GM21825 (cell line): ENCODE data around the gene DESI1.
A peak's percentile ranks its signal among the peaks of the same experiment; 100 is the strongest.
"Not testable (repeated sequence)": the region's sequence is repeated elsewhere in the genome, so short reads cannot be mapped to it uniquely, and the experiment has no call there.

Experiments
- ATAC-seq: cut with Tn5 transposase; IDR thresholded peaks from one replicate; pipeline ENCODE4 v1.9.1; 2021; ENCODE audit warnings: mild to moderate bottlenecking, moderate library complexity; ENCODE audit not compliant: unreplicated experiment

DESI1 gene

GRCh38 chr22:41636467-41636866, 15.6 kb upstream of the DESI1 start:
- ATAC-seq, result no peak

- ATAC-seq, result not testable (repeated sequence)
These were observed 13.8 kb upstream of the DESI1 start for GRCh38 chr22:41634610-41635009.

- not testable (repeated sequence) for ATAC-seq
These were observed 10.8 kb upstream of the DESI1 start for GRCh38 chr22:41631615-41632014.

DNA sequence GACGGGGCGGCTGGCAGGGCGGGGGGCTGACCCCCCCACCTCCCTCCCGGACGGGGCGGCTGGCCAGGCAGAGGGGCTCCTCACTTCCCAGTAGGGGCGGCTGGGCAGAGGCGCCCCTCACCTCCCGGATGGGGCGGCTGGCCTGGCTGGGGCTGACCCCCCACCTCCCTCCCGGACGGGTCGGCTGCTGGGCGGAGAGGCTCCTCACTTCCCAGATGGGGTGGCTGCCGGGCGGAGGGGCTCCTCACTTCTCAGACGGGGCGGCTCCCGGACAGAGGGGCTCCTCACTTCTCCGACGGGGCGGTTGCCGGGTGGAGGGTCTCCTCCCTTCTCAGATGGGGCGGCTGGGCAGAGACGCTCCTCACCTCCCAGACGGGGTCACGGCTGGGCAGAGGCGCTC, 10.3 kb upstream of the DESI1 start:
- ATAC-seq, result not testable (repeated sequence)

DNA sequence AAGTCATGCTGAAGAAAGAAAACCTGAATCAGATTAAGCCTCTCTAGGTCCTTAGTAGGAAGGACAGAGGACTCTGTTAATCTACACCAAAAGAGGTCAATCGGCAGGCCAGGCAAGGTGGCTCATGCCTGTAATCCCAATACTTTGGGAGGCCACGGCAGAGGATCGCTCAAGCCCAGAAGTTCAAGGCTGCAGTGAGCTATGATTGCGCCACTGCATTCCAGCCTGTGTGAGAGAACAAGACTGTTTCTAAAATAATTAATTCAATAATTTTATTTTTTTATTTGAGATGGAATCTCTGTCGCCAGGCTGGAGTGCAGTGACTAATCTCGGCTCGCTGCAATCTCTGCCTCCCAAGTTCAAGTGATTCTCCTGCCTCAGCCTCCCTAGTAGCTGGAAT, 4.7 kb upstream of the DESI1 start:
- ATAC-seq, result no peak

- no peak for ATAC-seq
These were observed 1.0 kb upstream of the DESI1 start for GRCh38 chr22:41621911-41622179.

DNA sequence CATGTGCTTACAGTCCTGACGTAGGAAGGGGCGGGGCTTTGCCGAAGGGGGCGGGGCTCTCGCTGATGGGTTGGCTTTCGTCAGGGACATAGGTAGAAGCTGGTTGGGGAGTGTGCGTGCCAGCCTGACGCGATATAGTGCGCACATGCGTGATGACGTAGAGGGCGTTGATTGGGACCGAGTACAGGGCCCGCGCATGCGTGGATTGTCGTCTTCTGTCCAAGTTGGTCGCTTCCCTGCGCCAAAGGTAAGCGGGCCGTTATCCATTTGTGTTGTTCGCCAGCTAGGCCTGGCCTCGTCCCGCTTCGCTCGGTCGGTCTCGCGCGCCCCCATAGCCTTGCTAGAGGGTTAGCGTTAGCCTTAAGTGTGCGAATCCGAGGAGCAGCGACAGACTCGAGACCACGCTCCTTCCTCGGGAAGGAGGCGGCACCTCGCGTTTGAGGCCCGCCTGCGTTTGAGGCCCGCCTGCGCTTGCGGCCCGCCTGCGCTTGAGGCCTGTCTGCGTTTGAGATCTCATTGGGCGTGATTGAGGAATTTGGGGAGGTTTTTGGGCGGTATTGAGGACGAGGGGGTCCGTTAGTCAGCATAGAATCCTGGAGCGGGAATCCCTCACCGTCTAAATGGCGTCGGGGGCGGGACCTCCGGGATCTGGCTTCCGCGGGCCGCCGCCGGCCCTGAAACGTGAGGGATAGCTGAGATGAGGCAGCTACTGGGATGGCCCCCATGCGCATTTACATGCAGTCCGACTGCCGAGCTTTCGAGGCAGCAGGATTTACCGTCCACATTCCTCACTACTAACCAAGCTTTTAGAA, 462 bp upstream of the DESI1 start, which contains the start of gene XRCC6:
Gene XRCC6, plus strand, starts transcription at position 197 of the 812 bp plus-strand sequence. CDS start 710 bp downstream, outside the sequence.
- peak; percentile 77 for ATAC-seq

- no peak for ATAC-seq
These were observed 759 bp downstream of the DESI1 start for GRCh38 chr22:41619979-41620588.

GRCh38 chr22:41613456-41613855, 7.4 kb downstream of the DESI1 start:
- no peak for ATAC-seq

DNA sequence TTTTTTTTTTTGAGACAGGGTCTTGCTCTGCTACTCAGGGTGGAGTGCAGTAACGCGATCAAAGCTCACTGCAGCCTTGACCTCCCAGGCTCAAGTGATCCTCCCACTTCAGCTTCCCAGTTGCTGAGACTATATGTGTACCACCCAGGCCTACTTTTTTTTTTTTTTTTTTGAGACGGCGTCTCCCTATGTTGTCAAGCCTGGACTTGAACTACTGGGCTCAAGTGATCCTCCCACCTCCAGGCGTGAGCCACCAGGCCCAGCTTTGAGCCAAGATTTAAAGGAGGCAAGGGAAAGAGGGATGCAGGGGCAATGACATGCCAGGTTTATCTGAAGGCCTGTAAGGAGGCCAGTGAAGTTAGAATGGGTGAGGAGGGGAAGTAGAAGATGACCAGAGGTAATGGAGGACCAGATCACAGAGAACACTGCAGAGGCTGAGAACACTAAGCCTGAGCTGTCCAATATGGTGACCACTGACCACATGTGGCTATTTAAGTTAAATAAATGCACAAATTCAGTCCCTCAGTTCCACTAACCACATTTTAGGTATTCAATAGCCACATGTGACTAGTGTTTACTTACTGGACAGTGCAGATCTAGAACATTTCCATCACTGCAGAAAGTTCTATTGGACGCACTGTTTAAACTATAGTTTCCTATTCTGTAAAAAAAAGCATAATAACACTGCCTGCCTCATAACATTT, 8.1 kb downstream of the DESI1 start:
- no peak for ATAC-seq

- ATAC-seq, result no peak
These were observed 12.5 kb downstream of the DESI1 start for GRCh38 chr22:41608386-41608785.

DNA sequence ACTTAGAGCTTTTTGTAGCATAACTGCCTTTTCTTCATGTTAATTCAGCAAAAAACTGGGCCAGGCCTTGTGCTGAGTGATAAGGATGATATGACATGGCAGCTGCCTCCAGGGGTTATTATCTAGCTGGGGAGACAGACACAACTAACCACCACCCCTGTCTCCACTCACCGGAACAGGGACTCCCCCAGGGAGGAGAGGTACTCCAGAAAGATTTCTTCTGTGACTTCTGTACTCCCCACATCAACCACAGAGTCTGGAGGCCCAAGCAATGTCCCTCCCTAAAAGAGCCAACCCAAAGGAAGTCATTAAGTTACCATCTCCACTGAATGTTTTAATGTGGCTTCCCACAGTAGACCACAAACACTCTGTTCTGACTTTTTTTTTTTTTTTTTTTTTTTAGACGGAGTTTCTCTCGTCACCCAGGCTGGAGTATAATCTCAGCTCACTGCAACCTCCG, 16.9 kb downstream of the DESI1 start:
- peak; percentile 63 for ATAC-seq

DNA sequence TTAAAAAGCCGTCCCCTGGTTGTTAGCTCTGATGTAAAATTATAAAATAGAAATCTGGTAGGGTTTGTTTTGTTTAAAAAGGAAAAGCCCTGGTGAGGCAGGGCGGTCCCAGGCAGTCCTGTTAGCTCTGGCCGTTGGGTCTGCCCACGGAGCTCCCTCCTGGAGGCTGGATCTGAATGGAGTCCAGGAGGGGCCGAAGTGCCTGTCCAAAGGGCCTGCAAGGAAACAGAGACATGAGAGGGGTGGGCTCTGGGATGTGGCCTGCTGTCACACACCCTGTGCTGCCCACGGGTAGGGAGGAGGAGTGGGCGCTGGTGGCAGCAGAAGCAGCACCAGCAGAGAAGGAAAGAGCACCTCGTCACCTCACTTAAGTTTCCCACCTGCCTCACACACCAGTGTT, 19.9 kb downstream of the DESI1 start:
- no peak for ATAC-seq

DNA sequence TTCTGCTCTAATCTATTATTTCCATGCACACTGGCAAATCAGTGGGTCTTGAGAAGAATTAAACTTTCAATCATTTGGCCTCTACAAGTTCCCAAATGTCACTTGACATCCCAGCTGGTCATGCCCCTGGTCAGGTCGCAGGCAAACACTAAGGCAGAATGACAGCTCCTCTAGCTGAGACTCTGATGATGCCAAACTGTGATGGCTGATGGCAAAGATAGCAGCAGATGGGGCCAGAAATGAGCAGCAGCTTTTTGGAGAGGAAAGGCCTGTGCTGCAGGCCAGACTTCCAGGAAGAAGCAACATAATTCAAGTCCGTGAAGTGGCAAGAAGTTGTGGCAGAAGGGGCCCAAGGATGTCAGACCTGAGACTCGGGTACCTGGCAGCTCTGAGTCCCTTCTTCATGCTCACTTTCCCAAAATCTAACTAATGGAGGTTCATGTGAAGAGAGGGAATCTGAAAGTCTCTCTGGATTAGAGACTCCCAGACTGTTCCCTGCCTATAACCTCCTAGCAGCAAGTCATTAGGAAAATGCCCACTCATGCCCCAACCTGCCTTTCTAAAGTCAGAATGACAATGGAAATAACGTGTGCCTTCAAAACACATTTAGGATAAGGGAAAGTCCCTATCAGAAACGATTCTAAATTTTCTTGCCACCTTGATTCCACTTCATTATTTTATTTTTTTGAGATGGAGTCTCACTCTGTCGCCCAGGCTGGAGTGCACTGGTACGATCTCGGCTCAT, 21.8 kb downstream of the DESI1 start:
- ATAC-seq, result no peak

- no peak for ATAC-seq
These were observed 22.8 kb downstream of the DESI1 start for GRCh38 chr22:41598081-41598480.

GRCh38 chr22:41597635-41597953, 23.2 kb downstream of the DESI1 start:
- ATAC-seq, result no peak

GRCh38 chr22:41596776-41597634, 23.8 kb downstream of the DESI1 start:
- ATAC-seq, result no peak

DNA sequence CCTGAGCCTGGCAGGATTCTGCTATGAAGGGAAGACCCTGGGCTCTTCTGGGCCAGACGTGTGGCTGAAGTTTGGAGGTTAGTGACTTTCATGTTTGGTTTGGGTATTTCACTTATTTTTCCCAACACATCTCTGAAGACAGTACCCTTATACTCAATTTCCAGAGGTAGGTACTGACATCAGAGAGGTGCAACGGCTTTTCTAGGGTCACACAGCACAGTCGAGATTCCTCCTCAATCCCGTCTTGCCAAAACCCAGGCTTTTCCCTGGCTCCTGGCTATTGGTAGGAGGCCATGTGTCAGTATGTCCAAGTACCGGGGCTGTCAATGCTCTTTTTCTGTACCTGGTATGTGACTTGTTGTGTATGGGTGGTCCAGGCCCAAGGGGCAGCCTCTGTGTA, 25.1 kb downstream of the DESI1 start:
- ATAC-seq, result no peak

- ATAC-seq, result not testable (repeated sequence)
These were observed 27.4 kb downstream of the DESI1 start for GRCh38 chr22:41593336-41593960.
